Panc1 (cell line): Measurements from ENCODE around the gene EXPH5.

Source experiments
- CTCF ChIP-seq: fragments of 450-650 bp; IDR thresholded peaks from 2 replicates; pipeline ENCODE4 v1.5.1; 2017; ENCODE audit warnings: mild to moderate bottlenecking
- SIN3A ChIP-seq: IDR thresholded peaks from 2 replicates; pipeline ENCODE4 v1.6.1; 2012; ENCODE audit warnings: low read depth, mild to moderate bottlenecking, low read length, moderate library complexity, borderline replicate concordance; ENCODE audit not compliant: insufficient read depth

GRCh38 chr11:108569896-108570295 is 23.7 kb downstream of the EXPH5 start:
- TF ChIP-seq CTCF (no peak), SIN3A (no peak)
